Skeletal muscle tissue (tissue), 4 donors: Measurements from ENCODE around the gene SMURF2. TPM values are rescaled to one million over a fixed set of nuclear protein-coding genes. Genes with fewer than 3 reads are reported as not detected.
"Not testable (repeated sequence)": the region's sequence is repeated elsewhere in the genome, so short reads cannot be mapped to it uniquely, and the experiment has no call there.

Experiments used
- H3K27ac ChIP-seq: one replicate; pipeline ENCODE4 v1.7.0; 2013; ENCODE audit warnings: mild to moderate bottlenecking, low read depth, low read length, inconsistent platforms
- H3K27me3 ChIP-seq, 3 donors: one replicate each; pipeline ENCODE4 v1.7.0; 2013; ENCODE audit warnings: low read length in 3 of 3; ENCODE audit not compliant: control insufficient read depth in 3 of 3, insufficient read depth in 3 of 3
- H3K36me3 ChIP-seq, 3 donors: one replicate each; pipeline ENCODE4 v1.7.0; 2013; ENCODE audit warnings: low read length in 3 of 3; ENCODE audit not compliant: control insufficient read depth in 3 of 3, insufficient read depth in 3 of 3
- H3K4me1 ChIP-seq, 3 donors: one replicate each; pipeline ENCODE4 v1.7.0; 2013; ENCODE audit warnings: low read length in 3 of 3, mild to moderate bottlenecking in 3 of 3; ENCODE audit not compliant: control insufficient read depth in 3 of 3, insufficient read depth in 3 of 3
- H3K4me3 ChIP-seq, 3 donors: one replicate each; pipeline ENCODE4 v1.7.0; 2013; ENCODE audit warnings: low read length in 3 of 3
- H3K9ac ChIP-seq, 3 donors: one replicate each; pipeline ENCODE4 v1.7.0; 2013; ENCODE audit warnings: low read length in 3 of 3, mild to moderate bottlenecking in 3 of 3, moderate library complexity in 2 of 3, low read depth in 1 of 3
- H3K9me3 ChIP-seq, 3 donors: one replicate each; pipeline ENCODE4 v1.7.0; 2013; ENCODE audit warnings: low read length in 3 of 3; ENCODE audit not compliant: control insufficient read depth in 3 of 3
- total RNA-seq: library from RNA; depleted of rRNA; stranded (reverse); fragments of >200 nt; gene quantifications from one replicate; pipeline ENCODE4 v1.2.3, GENCODE V29; 2014
- donor health status: Osteomylitis.

Gene SMURF2
- total RNA-seq, 1 donor from 2014 or later, result 32.4 TPM

DNA sequence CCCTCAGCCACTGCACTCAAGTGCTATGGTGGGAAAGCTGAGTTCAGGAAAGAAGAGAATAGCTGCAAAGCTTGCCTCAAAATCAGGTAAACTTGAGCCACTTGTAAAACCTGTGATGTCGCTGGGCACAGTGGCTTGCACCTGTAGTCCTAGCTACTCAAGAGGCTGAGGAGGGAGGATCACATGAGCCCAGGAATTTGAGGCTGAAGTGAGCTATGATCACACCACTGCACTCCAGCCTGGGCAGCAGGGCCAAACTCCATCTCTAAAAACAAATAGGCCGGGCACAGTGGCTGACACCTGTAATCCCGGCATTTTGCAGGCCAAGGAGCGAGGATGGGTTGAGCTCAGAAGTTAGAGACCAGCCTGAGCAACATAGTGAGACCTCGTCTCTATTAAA lies 26.4 kb upstream of the SMURF2 start:
- Histone ChIP-seq H3K4me3 (no peak overlapping the region), H3K27ac (no peak overlapping the region), H3K36me3 (no peaks in the 10 kb centered on the region), H3K9ac (no peak overlapping the region), H3K27me3 (no peaks in the 10 kb centered on the region), H3K9me3 (no peaks in the 10 kb centered on the region), H3K4me1 (no peaks in the 10 kb centered on the region)

DNA sequence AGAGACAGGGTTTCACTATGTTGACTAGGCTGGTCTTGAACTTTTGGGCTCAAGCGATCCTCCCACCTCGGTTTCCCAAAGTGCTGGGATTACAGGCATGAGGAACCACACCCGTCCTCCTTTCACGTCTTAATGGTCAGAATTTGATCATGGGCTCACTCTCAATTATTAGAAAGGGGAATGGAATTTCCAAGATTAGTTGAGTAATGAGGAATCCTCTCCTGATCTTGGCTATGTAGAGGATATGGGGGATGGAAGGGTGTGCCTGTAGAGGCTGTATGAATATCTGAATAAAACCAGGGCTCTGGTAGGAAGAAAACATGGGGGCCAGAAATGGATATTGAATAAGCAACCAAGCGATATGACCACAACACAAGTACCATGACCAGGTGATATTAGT lies 25.9 kb upstream of the SMURF2 start:
- H3K27me3 ChIP-seq, result no peaks in the 10 kb centered on the region
- no peaks in the 10 kb centered on the region for H3K9me3 ChIP-seq
- H3K9ac ChIP-seq, result no peak overlapping the region
- H3K4me3 ChIP-seq, result no peak overlapping the region
- H3K36me3 ChIP-seq, result no peaks in the 10 kb centered on the region
- no peaks in the 10 kb centered on the region for H3K4me1 ChIP-seq
- H3K27ac ChIP-seq, result no peak overlapping the region

DNA sequence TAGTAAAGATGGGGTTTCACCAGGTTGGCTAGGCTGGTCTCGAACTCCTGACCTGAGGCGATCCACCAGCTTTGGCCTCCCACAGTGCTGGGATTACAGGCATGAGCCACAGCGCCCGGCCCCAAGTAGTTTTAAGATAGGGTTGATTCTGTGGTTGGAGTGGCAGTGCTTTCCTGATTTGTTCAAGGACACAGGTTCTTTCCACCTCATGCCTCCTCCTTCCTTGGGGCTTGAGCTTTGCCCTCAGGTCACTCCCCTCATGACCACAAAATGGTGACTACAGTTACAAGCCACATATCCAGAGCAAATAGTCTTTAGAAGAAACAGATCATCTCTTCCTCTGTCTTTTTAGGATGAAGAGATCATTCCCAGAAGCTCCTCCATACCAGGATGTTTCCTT lies 25.3 kb upstream of the SMURF2 start:
- Histone ChIP-seq H3K9ac (no peak overlapping the region), H3K4me1 (no peaks in the 10 kb centered on the region), H3K27me3 (no peaks in the 10 kb centered on the region), H3K36me3 (no peaks in the 10 kb centered on the region), H3K4me3 (no peak overlapping the region), H3K27ac (no peak overlapping the region), H3K9me3 (no peaks in the 10 kb centered on the region)

DNA sequence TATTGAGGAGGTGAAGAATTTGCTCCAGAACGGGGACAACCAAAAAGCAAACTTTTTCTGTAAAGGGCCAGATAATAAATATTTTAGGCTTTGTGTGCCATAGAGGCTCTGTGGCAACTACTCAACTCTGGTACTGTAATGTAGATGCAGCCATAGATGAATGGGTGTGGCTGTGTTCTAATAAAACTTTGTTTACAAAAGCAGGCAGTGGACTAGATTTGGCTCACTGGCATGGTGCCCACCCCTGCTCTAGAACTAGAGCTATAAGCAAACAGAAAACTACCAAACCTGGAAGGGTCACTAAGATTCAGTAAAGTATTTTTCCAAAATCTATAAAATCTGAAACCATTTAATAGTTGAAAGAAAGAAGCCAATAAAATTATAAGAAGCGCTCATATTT lies 24.6 kb upstream of the SMURF2 start:
- Histone ChIP-seq H3K9ac (no peak overlapping the region), H3K27me3 (no peaks in the 10 kb centered on the region), H3K4me1 (no peaks in the 10 kb centered on the region), H3K36me3 (no peaks in the 10 kb centered on the region), H3K4me3 (no peak overlapping the region), H3K9me3 (no peaks in the 10 kb centered on the region), H3K27ac (no peak overlapping the region)

DNA sequence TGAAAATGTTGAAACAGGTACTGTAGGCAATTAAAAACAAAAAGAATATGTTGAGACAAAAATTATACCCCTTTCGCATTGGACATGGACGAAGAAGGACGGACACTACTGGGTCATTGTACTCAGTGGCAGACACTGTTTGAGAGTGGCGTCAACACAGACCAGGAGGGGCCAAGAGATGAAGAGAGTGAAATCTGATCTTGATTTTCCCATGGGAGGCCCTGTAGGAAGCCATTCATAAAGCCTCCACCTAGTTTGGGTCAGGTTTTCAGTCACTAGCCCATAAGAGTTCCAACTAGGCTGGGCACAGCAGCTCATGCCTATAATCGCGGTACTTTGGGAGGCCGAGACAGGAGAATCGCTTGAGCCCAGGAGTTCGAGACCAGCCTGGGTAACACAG lies 23.6 kb upstream of the SMURF2 start:
- Histone ChIP-seq H3K36me3 (no peaks in the 10 kb centered on the region), H3K27ac (no peak overlapping the region), H3K4me3 (no peak overlapping the region), H3K4me1 (no peaks in the 10 kb centered on the region), H3K27me3 (no peaks in the 10 kb centered on the region), H3K9me3 (no peaks in the 10 kb centered on the region), H3K9ac (no peak overlapping the region)

DNA sequence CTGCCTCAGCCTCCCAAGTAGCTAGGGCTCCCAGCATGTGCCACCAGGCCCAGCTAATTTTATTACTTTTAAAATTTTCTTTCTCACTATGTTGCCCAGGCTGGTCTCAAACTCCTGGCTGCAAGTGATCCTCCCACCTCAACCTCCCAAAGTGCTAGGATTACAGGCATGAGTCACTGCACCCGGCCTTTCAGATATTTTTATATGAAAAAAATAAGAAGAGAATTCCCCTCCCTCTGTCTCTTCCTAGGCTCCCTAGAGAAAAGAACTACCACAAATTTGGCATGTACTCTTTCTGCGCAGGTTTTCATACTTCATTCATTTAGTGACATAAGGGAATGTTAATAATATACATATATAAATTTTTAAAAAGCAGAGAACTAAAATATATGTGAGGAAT lies 21.7 kb upstream of the SMURF2 start:
- H3K36me3 ChIP-seq, result no peaks in the 10 kb centered on the region
- no peak overlapping the region for H3K9ac ChIP-seq
- no peak overlapping the region for H3K27ac ChIP-seq
- H3K9me3 ChIP-seq, result no peaks in the 10 kb centered on the region
- no peaks in the 10 kb centered on the region for H3K4me1 ChIP-seq
- no peaks in the 10 kb centered on the region for H3K27me3 ChIP-seq
- H3K4me3 ChIP-seq, result no peak overlapping the region

DNA sequence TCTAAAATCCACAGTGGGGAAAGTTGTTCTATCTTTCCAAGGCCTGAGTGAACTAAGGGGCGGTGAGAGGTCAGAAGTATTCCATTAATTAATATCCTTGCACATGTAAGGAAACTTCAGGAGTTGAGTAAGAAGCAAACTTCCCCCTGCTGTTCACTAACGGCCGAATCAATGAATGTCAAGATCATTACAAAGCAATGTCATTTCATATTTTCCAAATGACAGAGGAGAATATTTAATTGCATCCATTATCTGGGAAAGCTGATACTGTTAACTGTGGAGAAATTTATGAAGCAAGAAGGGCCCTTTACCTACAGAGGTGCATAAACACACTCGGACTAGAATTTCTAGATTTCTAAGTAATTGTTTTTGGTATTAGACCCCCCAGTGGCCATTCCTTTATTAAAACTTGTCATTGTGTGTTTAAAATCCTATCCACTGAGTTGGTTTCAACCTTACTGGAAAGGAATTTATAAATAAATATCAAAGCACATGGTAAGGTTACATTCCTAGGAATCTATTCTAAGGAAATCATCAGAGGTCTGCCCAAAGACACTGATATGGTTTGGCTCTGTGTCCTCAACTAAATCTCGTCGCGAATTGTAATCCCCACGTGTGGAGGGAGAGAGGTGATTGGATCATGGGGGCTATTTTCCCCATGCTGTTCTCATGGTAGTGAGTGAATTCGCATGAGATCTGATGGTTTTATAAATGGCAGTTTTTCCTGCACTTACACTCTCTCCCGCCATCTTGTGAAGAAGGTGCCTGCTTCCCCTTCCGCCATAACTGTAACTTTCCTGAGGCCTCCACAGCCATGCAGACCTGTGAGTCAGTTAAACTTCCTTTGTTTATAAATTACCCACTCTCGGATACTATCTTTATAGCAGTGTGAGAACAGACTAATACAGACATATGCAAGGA lies 20.4 kb upstream of the SMURF2 start:
- Histone ChIP-seq H3K27ac (no peak overlapping the region), H3K36me3 (no peaks in the 10 kb centered on the region), H3K9me3 (no peaks in the 10 kb centered on the region), H3K4me1 (no peaks in the 10 kb centered on the region), H3K27me3 (no peaks in the 10 kb centered on the region), H3K4me3 (no peak overlapping the region), H3K9ac (no peak overlapping the region)

DNA sequence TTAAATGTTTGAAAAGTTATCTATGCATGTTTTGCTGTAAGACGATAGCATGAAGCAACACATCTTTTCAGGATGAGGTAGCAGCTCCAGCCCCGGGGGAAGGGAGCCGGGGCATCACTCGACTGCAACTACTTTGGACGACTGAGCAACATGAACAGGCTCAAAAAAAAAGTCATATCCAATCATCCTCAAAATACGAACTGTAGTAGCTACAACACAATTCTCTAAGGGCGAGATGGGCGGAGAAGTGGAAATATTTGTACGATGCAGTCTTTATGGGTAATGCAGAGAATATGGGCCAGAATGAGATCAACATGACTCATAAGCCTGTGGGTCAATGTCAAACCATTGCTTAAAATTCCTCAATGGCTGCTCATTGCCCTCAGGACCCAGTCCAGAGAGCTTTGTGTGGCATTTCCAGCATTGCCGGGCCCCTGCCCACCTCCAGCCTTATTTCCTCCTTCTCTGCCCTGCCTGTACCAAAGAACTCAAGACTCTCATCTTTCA lies 17.7 kb upstream of the SMURF2 start:
- Histone ChIP-seq H3K27ac (no peak overlapping the region), H3K9ac (no peak overlapping the region)

DNA sequence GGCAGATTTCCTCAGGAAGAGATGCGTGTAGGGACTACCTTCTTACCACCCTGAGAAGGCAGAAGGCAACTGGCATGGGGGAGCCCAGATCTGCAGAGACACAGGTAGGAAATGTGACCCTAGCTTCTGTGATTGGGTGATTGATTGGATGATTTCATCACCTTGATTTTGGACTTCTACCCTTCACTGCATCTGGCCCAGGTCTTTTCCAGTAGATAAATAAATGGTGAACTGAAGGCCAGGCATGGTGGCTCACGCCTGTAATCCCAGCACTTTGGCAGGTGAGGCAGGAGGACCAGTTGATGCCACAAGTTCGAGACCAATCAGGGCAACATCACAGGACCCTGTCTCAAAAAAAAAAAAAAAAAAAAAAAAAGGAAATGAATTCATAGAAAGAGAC lies 14.7 kb upstream of the SMURF2 start:
- Histone ChIP-seq H3K27ac (no peak overlapping the region), H3K9me3 (no peaks in the 10 kb centered on the region), H3K36me3 (no peaks in the 10 kb centered on the region), H3K4me1 (no peaks in the 10 kb centered on the region), H3K9ac (no peak overlapping the region), H3K27me3 (no peaks in the 10 kb centered on the region), H3K4me3 (no peak overlapping the region)

More for the DNA sequence above, 17.7 kb upstream of the SMURF2 start:
- H3K36me3 ChIP-seq, result no peaks in the 10 kb centered on the region
- H3K9me3 ChIP-seq, result no peaks in the 10 kb centered on the region
- no peaks in the 10 kb centered on the region for H3K27me3 ChIP-seq
- no peaks in the 10 kb centered on the region for H3K4me1 ChIP-seq
- H3K4me3 ChIP-seq, result no peak overlapping the region

DNA sequence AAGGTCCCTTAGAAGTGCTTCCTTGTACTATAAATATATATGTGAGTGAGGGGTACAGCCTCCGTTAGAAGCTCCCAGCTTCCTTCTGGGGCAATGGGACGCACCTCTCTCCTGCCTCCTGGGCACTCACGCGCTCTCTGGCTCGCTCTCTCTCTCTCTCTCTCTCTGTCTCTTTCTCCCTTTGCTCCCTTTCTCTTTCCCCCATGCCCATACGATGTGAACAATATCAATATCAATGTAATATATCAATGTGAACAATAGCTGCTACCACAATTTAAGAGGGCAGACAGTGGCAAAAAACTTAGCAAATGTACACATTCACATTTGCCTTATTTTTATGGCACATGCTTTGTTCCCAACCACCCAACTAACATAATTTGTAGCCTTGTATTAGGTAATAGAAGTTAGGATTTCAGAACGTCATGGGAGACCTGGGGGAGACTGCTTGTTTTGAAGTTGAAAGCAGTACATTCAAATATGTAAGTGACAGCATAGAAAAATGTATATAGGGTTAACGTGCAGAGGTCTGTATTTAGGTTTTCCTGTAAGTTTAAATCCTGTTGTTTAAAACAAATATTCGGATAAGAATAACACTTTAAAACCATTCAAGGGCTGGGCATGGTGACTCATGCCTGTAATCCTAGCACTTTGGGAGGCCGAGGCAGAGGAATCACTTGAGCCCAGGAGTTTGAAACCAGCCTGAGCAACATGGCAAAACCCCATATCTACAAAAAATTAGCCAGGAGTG lies 8.9 kb upstream of the SMURF2 start:
- not testable (repeated sequence) for H3K27ac ChIP-seq, H3K9ac ChIP-seq, H3K36me3 ChIP-seq, H3K9me3 ChIP-seq, H3K27me3 ChIP-seq, H3K4me3 ChIP-seq, H3K4me1 ChIP-seq
